Activated T-helper 1 cell treated with Interleukin-2 at 50 U/mL for 16 hours (primary cell): ENCODE data around the gene TEKT2.

ENCODE experiments used
- DNase-seq: peaks from one replicate; pipeline ENCODE4 v3.0.0-alpha.2; 2020; ENCODE audit warnings: low read depth

TEKT2 gene

DNA sequence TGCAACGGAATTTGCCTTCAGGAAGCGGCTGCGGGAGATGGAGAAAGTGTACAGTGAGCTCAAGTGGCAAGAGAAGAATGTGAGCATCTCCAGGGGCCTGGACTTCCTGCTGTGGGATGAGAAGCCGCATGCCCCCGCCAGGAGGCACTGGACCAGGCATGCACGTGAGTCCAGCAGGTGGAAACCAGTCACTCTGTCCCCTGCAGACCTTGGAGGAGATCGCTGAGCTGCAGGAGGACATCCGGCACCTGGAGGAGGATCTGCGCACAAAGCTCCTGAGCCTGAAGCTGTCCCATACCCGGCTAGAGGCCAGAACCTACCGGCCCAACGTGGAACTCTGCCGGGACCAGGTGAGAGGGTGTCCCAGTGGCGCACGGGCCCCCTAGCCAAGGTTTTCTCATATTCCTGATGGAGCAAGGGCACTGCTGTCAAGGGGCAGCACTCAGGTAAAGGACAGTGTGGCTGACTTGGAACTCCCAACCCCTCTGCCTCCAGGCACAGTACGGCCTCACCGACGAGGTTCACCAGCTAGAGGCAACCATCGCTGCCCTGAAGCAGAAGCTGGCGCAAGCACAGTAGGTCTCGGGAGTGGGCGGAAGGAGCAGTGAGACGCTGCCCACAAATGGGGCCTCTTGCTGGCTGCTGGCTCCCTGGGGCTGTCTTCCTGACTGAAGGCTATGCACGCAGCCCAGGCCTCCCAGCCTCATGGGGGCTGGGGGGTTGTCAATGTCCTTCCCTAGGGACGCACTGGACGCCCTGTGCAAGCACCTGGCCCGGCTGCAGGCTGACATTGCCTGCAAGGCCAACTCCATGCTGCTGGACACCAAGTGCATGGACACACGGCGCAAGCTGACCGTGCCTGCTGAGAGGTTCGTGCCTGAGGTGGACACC lies 3.6 kb downstream of the TEKT2 start:
- no peak for DNase-seq

DNA sequence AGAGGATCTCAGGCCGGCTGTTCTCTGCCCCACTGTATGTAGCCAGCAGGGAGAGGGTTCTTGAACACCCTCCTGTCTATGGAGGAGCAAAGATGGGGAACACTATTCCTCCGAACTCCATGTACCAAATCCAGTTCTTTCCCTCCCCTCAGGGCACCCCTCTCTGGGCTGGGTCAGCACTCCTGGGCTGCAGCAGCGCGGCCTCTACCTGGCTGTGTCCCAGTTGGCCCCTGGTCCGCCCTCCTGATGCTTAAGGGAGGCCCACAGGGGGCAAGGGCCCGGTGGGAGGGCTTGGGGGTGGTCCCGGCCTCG lies 4.3 kb downstream of the TEKT2 start:
- DNase-seq: no peak

DNA sequence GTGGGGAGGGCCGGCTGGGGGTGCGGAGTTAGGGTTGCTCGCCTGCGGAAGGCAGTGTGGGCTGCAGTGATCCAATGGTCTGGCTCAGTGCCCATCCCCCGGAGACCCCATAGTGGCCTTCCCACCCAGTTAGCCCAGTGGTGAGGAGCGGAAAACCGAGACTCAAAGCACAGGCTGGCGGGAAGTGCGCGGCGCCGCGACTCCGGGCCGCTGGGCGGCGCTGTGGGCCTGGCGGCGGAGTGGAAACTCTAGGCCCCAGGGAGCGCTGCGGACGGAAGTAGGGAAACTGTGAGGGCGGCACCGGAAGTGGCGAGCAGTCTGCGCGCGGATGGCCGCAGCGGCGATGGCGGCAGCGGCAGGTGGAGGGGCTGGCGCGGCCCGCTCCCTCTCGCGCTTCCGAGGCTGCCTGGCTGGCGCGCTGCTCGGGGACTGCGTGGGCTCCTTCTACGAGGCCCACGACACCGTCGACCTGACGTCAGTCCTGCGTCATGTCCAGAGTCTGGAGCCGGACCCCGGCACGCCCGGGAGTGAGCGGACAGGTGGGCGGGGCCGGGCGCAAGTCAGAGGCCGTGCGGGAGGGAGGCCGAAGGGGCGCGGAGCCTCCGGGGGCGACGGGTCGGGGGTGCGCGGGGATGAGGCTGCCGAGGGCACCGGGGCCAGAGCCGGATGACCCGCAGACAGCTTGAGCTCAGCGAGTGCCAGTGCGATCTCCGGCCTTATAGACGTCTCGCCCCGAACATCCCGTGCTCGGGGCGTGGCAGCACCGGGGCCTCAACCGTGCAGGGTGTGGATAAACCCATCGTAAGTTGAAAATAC lies 4.9 kb downstream of the TEKT2 start, which contains the start of gene ADPRS:
Gene ADPRS (plus strand): TSS at position 316 of the 816 bp plus-strand sequence. CDS start 13 bp downstream, at position 329.
- peak; percentile 88 for DNase-seq

- no peak for DNase-seq
These were observed 5.7 kb downstream of the TEKT2 start for GRCh38 chr1:36089393-36090121.

GRCh38 chr1:36091141-36091540 lies 7.2 kb downstream of the TEKT2 start:
- no peak for DNase-seq

DNA sequence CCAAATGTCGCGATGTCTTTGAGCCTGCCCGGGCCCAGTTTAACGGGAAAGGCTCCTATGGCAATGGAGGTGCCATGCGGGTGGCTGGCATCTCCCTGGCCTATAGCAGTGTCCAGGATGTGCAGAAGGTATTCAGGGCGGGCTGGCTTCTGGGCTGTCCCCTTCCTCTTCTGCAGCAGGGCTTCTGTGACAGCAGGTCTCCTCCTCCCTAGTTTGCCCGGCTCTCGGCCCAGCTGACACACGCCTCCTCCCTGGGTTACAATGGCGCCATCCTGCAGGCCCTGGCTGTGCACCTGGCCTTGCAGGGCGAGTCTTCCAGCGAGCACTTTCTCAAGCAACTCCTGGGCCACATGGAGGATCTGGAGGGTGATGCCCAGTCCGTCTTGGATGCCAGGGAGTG lies 7.8 kb downstream of the TEKT2 start:
- DNase-seq: no peak

GRCh38 chr1:36092166-36092797 lies 8.4 kb downstream of the TEKT2 start:
- no peak for DNase-seq

- no peak for DNase-seq
These were observed 8.9 kb downstream of the TEKT2 start for GRCh38 chr1:36092798-36093185.

GRCh38 chr1:36093226-36093625 lies 9.3 kb downstream of the TEKT2 start:
- no peak for DNase-seq

- DNase-seq: no peak
These were observed 10.0 kb downstream of the TEKT2 start for GRCh38 chr1:36093929-36094328.

GRCh38 chr1:36094621-36095061 lies 10.7 kb downstream of the TEKT2 start:
- DNase-seq: no peak

DNA sequence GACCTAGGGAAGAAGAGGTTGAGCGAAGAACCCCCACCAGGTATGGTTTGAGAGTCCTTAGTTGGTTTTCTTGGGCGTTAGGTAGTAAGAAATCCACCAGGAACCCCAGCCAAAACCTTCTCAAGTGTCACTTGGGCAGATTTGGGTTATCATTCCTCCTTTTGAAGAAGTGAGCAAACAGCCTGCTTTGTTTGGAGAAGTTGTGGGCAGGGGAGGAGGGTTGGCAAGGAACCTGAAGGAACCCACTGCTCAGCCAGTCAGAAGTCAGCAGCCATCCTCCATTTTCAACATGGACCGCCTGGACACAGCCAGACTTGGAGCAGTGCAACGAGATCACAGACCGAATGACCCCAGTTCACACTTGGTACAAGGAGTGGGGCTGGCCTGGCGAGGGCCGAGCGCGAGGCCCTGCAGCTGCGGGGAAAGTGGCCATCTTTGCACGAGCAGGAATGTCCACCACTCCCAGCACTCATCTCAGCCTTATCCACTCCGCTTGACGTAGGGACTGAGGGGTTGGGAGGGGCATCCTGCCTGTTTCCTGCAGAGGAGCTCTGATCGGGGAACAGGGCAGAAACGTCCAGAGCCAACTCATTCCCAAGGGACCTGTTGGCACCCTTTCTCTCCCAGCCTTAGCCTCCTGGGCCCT lies 12.0 kb downstream of the TEKT2 start:
- DNase-seq: no peak

DNA sequence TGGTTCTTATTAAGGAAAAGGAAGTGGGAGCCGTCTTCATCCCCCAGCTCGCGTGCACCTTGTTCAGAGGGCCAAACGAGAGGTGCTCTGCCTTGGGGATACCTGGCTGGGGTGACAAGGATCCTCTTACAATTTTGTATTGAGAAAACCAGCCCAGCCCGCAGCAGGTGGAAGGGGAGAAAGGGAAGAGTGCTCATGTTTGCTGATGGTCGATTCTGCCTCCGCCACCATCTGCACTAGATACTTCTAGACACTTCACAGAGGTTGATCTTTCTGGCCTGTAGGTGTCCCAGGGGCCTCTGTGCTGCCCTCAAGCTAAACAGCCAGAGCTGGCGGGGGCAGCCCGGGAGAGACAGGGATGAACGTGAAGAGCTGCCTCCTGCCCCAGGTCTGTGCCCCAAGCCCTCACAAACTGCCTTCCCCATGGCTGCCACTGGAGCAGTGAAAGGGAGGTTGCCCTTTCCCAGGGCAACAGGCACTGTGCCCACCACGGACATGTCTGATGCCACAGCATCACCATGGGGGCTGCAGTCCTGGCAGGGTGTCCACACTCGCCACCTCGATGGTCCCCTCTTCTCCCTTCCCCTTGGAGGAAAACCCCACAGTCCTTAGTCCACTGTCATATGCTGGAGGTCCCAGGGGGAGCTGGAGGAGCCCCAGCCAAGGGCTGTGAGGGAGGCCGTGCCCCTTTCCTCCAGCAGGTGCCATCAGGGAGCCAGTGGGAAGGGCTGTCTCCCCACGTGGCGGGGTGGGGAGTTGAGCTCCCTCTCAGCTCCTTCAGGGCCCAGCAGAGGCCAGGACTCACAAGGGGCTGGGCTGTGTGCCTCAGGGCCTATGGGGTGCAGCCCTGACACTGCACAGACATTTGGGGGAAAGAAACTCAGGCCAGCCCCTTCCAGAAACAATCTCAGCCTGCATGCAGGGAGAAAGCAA lies 12.9 kb downstream of the TEKT2 start:
- DNase-seq: no peak

DNA sequence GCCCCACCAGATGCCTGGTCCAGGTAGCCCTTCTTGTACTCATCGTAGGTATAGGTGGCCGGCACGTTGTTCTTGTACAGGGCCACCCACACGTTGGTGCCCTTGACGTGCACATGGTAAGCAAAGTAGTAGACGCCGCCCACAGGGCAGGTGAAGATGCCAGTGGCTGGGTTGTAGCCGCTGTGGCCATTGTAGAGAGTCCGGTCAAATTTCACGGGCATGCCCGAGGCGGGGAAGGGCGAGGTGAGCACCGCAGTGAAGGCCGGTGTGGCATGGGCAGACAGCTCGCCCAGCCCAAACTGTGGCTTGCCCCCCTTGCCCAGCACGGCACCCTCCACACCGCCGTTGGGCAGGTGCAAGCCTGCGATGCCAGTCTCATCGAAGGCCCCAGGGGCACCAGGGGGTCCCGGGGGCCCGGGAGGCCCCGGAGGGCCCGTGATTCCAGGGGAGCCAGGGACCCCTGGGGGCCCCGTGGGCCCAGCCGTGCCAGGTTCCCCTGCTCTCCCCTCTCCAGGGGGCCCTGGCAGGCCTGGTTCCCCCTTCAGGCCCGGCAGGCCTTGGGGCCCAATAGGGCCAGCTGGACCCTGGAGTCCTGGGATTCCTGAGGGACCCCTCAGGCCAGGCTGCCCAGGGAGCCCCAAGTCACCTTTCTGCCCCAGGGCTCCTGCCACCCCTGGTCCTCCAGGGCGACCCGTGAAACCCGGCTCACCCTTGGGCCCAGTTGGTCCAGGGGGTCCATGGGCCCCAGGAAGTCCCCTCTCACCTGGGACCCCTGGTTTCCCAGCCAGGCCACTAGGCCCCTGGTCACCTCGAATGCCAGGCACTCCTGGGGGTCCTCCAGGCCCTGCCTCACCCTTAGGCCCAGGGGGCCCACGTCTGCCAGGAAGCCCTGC lies 14.0 kb downstream of the TEKT2 start:
- no peak for DNase-seq

- no peak for DNase-seq
These were observed 14.9 kb downstream of the TEKT2 start for GRCh38 chr1:36098650-36099365.

DNA sequence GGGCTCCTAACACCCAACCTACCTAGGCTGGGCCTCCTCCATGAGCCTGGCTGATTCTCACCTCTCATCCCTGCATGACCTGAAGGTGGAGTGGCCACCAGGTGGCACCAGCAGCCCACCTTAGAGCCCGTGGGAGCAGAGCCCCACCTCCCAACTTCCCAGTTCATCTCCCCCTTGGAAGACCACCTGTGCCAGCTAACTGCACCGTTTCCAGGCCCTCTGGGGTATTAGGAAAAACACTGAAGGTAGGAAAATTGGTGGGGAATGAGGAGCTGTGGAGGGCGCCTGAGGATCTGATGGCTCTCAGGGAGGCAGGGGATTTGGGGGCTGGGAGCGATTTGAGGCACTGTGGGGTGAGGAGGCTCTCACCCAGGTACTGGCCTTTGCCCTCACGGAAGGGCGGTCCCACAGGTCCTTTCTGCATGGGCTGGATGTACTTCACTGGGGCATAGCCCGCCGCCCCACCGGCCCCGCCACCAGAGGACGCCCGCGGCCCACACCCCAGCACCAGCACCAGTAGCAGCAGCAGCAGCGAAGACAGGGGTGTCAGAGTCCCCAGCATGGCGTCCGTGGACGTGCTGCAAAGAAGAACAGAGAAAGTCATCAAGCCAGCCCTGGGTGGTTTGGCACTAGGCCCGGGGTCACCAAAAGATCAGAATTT lies 15.9 kb downstream of the TEKT2 start:
- peak; percentile 57 for DNase-seq

DNA sequence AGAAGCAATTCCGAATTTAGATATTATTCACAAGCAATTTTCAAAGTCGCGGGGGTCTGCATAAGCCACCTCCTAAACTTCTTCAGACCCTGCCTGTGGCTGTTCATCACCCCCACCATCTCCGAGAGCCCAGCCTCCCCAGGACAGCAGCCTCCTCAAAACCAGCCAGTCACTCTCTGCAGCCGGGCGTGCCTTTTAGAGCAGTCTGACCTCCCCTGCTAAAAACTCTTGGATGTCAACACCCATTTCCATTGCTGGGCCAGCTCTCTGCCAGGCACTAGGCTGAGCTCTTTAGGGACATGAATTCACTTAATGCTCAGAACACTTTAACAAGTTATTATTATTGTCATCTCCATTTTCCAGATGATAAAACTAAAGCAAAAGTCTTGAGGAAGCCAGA lies 16.5 kb downstream of the TEKT2 start:
- DNase-seq: no peak

DNA sequence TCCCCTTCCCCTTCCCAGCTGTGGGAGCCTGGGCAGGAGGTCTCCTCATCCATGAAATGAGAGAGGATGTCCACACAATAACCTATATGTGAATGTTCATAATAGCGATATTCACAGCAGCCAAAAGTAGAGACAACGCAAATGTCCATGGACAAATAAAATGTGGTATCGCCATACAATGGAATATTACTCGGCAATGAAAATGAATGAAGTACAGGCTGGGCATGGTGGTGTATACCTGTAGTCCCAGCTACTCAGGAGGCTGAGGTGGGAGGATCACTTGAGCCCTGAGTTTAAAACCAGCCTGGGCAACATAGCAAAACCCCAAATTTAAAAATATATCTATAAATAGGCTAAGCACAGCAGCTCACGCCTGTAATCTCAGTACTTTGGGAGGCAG lies 17.7 kb downstream of the TEKT2 start:
- no peak for DNase-seq
